Neural progenitor cell (in vitro differentiated cells): ENCODE results near the gene KCNK7. TPM values are rescaled to one million over a fixed set of nuclear protein-coding genes. Genes with fewer than 3 reads are reported as not detected.

Experiments
- DNase-seq: peaks from one replicate; pipeline ENCODE4 v3.0.0-alpha.2; 2016; ENCODE audit warnings: low spot score
- H2AFZ ChIP-seq: fragments of 200-600 bp; sonication (generic); replicated peaks from 2 replicates; pipeline ENCODE4 v1.6.1; 2016; ENCODE audit warnings: antibody characterized with exemption
- H3F3A ChIP-seq: fragments of 200-600 bp; sonication (generic); 2 replicates; pipeline ENCODE4 v1.6.1; 2016; ENCODE audit warnings: antibody characterized with exemption, low read depth
- H3K27ac ChIP-seq: fragments of 200-600 bp; sonication (generic); 2 replicates; pipeline ENCODE4 v1.5.1; 2016; ENCODE audit warnings: mild to moderate bottlenecking
- H3K27me3 ChIP-seq: fragments of 200-600 bp; sonication (generic); 2 replicates; pipeline ENCODE4 v1.6.1; 2016; ENCODE audit warnings: mild to moderate bottlenecking, moderate library complexity
- H3K36me3 ChIP-seq: fragments of 200-600 bp; sonication (generic); 2 replicates; pipeline ENCODE4 v1.5.1; 2016
- H3K4me1 ChIP-seq: fragments of 200-600 bp; sonication (generic); 2 replicates; pipeline ENCODE4 v1.6.1; 2016; ENCODE audit warnings: mixed run types
- H3K4me2 ChIP-seq: fragments of 200-600 bp; sonication (generic); 2 replicates; pipeline ENCODE4 v1.6.1; 2016
- H3K4me3 ChIP-seq: fragments of 200-600 bp; sonication (generic); 2 replicates; pipeline ENCODE4 v1.5.1; 2016
- H3K79me2 ChIP-seq: fragments of 200-600 bp; sonication (generic); 2 replicates; pipeline ENCODE4 v1.6.1; 2016; ENCODE audit warnings: low read depth
- H3K9ac ChIP-seq: fragments of 200-600 bp; sonication (generic); 2 replicates; pipeline ENCODE4 v1.6.1; 2016
- H3K9me3 ChIP-seq: fragments of 200-600 bp; sonication (generic); 2 replicates; pipeline ENCODE4 v1.5.1; 2016; ENCODE audit warnings: low read depth
- H4K20me1 ChIP-seq: fragments of 200-600 bp; sonication (generic); 2 replicates; pipeline ENCODE4 v1.6.1; 2016; ENCODE audit warnings: low read depth
- H3K27ac Mint-ChIP-seq: 3 replicates; pipeline ENCODE4 v1.8.0; 2021; ENCODE audit warnings: mixed read lengths
- H3K27me3 Mint-ChIP-seq: 2 replicates; pipeline ENCODE4 v1.8.0; 2022; ENCODE audit warnings: low read depth, mild to moderate bottlenecking, inconsistent platforms, moderate library complexity, mixed read lengths; ENCODE audit not compliant: insufficient read depth
- H3K36me3 Mint-ChIP-seq: 3 replicates; pipeline ENCODE4 v1.8.0; 2021; ENCODE audit warnings: mixed read lengths
- H3K4me1 Mint-ChIP-seq: 3 replicates; pipeline ENCODE4 v1.8.0; 2021; ENCODE audit warnings: mixed read lengths
- H3K4me3 Mint-ChIP-seq: 3 replicates; pipeline ENCODE4 v1.8.0; 2021; ENCODE audit warnings: mild to moderate bottlenecking, moderate library complexity, mixed read lengths
- H3K9me3 Mint-ChIP-seq: 3 replicates; pipeline ENCODE4 v1.8.0; 2020; ENCODE audit warnings: mixed read lengths
- EZH2 ChIP-seq: fragments of 200-600 bp; sonication (generic); IDR thresholded peaks from 2 replicates; pipeline ENCODE4 v1.6.1; 2017; ENCODE audit warnings: antibody characterized with exemption, mild to moderate bottlenecking, moderate library complexity
- EZH2phosphoT487 ChIP-seq: fragments of 200-600 bp; sonication (generic); IDR thresholded peaks from 2 replicates; pipeline ENCODE4 v1.6.1; 2017; ENCODE audit warnings: antibody characterized with exemption
- total RNA-seq: library from RNA; depleted of rRNA; stranded (reverse); fragments of >200 nt; gene quantifications from 2 replicates; pipeline ENCODE4 v1.2.3, GENCODE V29; 2015; ENCODE audit warnings: low replicate concordance
- TF ChIP-seq, protein P1 (sequence below): fragments of 200-600 bp; sonication (generic); IDR thresholded peaks from 2 replicates; pipeline ENCODE4 v1.5.1; 2017; ENCODE audit warnings: antibody characterized with exemption, mild to moderate bottlenecking

KCNK7 gene
- total RNA-seq, 1 donor from 2014 or later = not detected

- no peaks in the 10 kb centered on the region for H3K36me3 ChIP-seq
- Mint-ChIP-seq H3K9me3 (no peaks in the 10 kb centered on the region), H3K4me3 (peak overlapping the region; percentile 41), H3K4me1 (peaks cover 5% of the 10 kb centered on the region), H3K36me3 (peaks cover 11% of the 10 kb centered on the region), H3K27me3 (peaks cover 2% of the 10 kb centered on the region), H3K27ac (no peak overlapping the region)
- no peak overlapping the region for H3K9ac ChIP-seq
- peaks cover 4% of the 10 kb centered on the region for H3F3A ChIP-seq
- no peak overlapping the region for H3K27ac ChIP-seq
- no peak for DNase-seq
- no peaks in the 10 kb centered on the region for H3K27me3 ChIP-seq
- no peak overlapping the region for H3K4me2 ChIP-seq
- H4K20me1 ChIP-seq = no peaks in the 10 kb centered on the region
- TF ChIP-seq, protein P1, sequence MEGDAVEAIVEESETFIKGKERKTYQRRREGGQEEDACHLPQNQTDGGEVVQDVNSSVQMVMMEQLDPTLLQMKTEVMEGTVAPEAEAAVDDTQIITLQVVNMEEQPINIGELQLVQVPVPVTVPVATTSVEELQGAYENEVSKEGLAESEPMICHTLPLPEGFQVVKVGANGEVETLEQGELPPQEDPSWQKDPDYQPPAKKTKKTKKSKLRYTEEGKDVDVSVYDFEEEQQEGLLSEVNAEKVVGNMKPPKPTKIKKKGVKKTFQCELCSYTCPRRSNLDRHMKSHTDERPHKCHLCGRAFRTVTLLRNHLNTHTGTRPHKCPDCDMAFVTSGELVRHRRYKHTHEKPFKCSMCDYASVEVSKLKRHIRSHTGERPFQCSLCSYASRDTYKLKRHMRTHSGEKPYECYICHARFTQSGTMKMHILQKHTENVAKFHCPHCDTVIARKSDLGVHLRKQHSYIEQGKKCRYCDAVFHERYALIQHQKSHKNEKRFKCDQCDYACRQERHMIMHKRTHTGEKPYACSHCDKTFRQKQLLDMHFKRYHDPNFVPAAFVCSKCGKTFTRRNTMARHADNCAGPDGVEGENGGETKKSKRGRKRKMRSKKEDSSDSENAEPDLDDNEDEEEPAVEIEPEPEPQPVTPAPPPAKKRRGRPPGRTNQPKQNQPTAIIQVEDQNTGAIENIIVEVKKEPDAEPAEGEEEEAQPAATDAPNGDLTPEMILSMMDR = no peak
- TF ChIP-seq EZH2phosphoT487 = no peak
- no peak for TF ChIP-seq EZH2
- H3K4me1 ChIP-seq = no peaks in the 10 kb centered on the region
- no peaks in the 10 kb centered on the region for H3K9me3 ChIP-seq
- no peak overlapping the region for H3K4me3 ChIP-seq
- no peaks in the 10 kb centered on the region for H3K79me2 ChIP-seq
- no peak overlapping the region for H2AFZ ChIP-seq
Measured at GRCh38 chr11:65623177-65623576, 27.6 kb upstream of the KCNK7 start.

GRCh38 chr11:65622011-65622410, 26.4 kb upstream of the KCNK7 start:
- H2AFZ ChIP-seq = no peak overlapping the region
- no peak overlapping the region for H3K4me3 ChIP-seq
- no peak overlapping the region for H3K27ac ChIP-seq
- no peak for TF ChIP-seq EZH2phosphoT487
- no peak for TF ChIP-seq EZH2
- TF ChIP-seq, protein P1 = no peak
- H3K36me3 ChIP-seq = no peaks in the 10 kb centered on the region
- H3K27me3 ChIP-seq = no peaks in the 10 kb centered on the region
- no peak overlapping the region for H3K9ac ChIP-seq
- H3K9me3 ChIP-seq = no peaks in the 10 kb centered on the region
- H3K79me2 ChIP-seq = peaks cover 6% of the 10 kb centered on the region
- H4K20me1 ChIP-seq = peaks cover under 1% of the 10 kb centered on the region
- Mint-ChIP-seq H3K4me3 (no peak overlapping the region), H3K36me3 (peaks cover 11% of the 10 kb centered on the region), H3K9me3 (no peaks in the 10 kb centered on the region), H3K4me1 (peaks cover 5% of the 10 kb centered on the region), H3K27me3 (peaks cover 2% of the 10 kb centered on the region), H3K27ac (no peak overlapping the region)
- no peaks in the 10 kb centered on the region for H3K4me1 ChIP-seq
- DNase-seq = no peak
- no peak overlapping the region for H3K4me2 ChIP-seq
- peaks cover 4% of the 10 kb centered on the region for H3F3A ChIP-seq

- Histone ChIP-seq H3F3A (peaks cover 4% of the 10 kb centered on the region), H3K79me2 (peaks cover 12% of the 10 kb centered on the region), H3K4me1 (peaks cover 4% of the 10 kb centered on the region), H3K9me3 (no peaks in the 10 kb centered on the region), H2AFZ (no peak overlapping the region), H3K27ac (no peak overlapping the region), H3K4me3 (no peak overlapping the region), H3K9ac (no peak overlapping the region), H3K4me2 (no peak overlapping the region), H3K36me3 (no peaks in the 10 kb centered on the region), H4K20me1 (peaks cover 6% of the 10 kb centered on the region), H3K27me3 (no peaks in the 10 kb centered on the region)
- Mint-ChIP-seq H3K4me3 (no peak overlapping the region), H3K4me1 (peaks cover 10% of the 10 kb centered on the region), H3K27ac (no peak overlapping the region), H3K9me3 (no peaks in the 10 kb centered on the region), H3K36me3 (peaks cover 9% of the 10 kb centered on the region), H3K27me3 (peaks cover 2% of the 10 kb centered on the region)
- no peak for DNase-seq
- TF ChIP-seq, protein P1 = no peak
- TF ChIP-seq EZH2phosphoT487 (no peak), EZH2 (no peak)
Measured at GRCh38 chr11:65621460-65621859, 25.9 kb upstream of the KCNK7 start.
